Nasal cavity respiratory epithelium epithelial cell of viscerocranial mucosa (primary cell): ENCODE data around the gene RBBP9. TPM values are rescaled to one million over a fixed set of nuclear protein-coding genes. Genes with fewer than 3 reads are reported as not detected.

Source experiments
- total RNA-seq: library from RNA; depleted of rRNA; stranded (reverse); fragments of >200 nt; gene quantifications from 2 replicates; pipeline ENCODE4 v1.2.3, GENCODE V29; 2014

RBBP9 gene
- 16.2 and 16.4 TPM in 2 replicates for total RNA-seq

GRCh38 chr20:18496740-18497592, at the start of gene RBBP9:
TSS of gene RBBP9 (minus strand) at chr20:18497225. CDS start at chr20:18497167, 58 bp downstream.

GRCh38 chr20:18507218-18508191, 10.5 kb upstream of the RBBP9 start, which contains the start of gene SEC23B:
TSS of gene SEC23B (plus strand) at chr20:18507940. CDS start at chr20:18510836, 2,896 bp downstream.

GRCh38 chr20:18466894-18467730, 29.9 kb downstream of the RBBP9 start, which contains the start of the genes DZANK1 and POLR3F:
TSS of gene DZANK1 (minus strand) at chr20:18467030. CDS start at chr20:18465358, 1,672 bp downstream.
TSS of gene POLR3F (plus strand) at chr20:18467390. CDS start at chr20:18467507, 117 bp downstream.

Other genes starting within 250 kb of the RBBP9 start
- 22.9 and 27.0 TPM in 2 replicates for gene ZNF133, start 208.7 kb downstream of the RBBP9 start, total RNA-seq
- 0.68 and 1.4 TPM in 2 replicates for gene DZANK1, start 30.2 kb downstream of the RBBP9 start, total RNA-seq
- 11.0 and 11.6 TPM in 2 replicates for gene POLR3F, start 29.8 kb downstream of the RBBP9 start, total RNA-seq
- gene SEC23B, start 10.7 kb upstream of the RBBP9 start, total RNA-seq: 90.6 and 170 TPM in 2 replicates
- 47.8 and 112 TPM in 2 replicates for gene SMIM26, start 70.2 kb upstream of the RBBP9 start, total RNA-seq
- gene DTD1, start 90.8 kb upstream of the RBBP9 start, total RNA-seq: 83.2 and 137 TPM in 2 replicates